SHP77 (cell line): ENCODE measurements around the gene NXPH1.

ENCODE experiments used
- DNase-seq, 2 experiments: peaks; one replicate each; lab custom pipeline; 2025; lab: John Stamatoyannopoulos, UW

The NXPH1 gene

DNA sequence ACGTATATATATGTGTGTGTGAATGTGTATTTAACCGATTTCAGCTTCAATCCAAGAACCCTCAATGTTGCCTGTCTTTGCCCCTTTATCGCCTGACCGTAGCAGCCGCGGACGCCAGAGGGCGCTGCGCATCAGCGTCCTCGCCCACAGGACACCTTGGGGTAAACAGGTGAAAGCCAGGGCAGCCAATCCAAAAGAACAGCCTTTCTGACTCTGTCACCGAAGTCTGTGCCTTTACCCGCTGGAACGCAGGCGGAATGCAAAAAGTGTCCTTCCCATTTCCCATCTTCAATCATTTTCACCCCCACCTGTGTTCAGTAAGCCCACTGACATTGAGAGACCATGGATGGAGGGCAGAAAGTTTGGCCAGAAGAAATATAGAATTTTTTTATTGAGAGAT is 3.6 kb downstream of the NXPH1 start:
- no peak for DNase-seq

DNA sequence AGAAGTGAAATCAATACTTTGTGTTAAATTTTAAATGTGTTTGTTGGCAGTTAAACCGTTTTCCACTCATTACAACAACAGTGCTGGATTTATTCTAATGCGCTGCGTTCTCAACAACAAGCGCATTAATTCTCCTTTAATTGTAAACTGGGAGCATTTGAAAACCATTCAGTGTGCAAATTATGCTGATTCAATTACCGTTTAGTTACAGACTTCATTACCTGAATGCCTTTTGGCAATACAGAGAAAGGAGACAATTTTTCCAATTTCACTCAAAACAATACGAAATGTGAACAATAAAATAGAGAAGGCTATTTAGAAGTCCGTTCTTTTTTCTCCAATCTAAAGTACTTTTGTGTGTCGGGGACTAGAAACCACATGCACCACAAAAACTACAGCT is 4.2 kb downstream of the NXPH1 start:
- DNase-seq: no peak

DNA sequence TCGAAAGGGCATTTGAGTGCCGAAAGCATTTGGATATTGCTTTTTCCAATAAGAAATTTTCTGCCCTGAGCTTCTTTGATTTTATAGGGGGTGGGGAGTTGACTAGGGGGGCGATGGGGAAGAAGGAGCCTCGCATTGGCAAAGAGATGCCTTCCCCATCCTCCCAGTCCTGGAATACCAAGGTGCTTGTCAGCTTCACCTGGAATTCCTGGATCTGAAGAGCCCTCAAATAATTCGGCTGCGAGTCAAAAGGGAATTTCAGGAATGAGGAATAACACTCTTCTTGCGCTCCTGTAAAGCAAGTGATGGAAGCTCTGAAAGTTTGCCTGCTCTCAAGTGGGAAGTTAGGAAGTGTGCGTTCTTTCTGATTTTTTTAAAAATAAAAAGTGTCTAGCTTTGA is 7.3 kb downstream of the NXPH1 start:
- no peak for DNase-seq

DNA sequence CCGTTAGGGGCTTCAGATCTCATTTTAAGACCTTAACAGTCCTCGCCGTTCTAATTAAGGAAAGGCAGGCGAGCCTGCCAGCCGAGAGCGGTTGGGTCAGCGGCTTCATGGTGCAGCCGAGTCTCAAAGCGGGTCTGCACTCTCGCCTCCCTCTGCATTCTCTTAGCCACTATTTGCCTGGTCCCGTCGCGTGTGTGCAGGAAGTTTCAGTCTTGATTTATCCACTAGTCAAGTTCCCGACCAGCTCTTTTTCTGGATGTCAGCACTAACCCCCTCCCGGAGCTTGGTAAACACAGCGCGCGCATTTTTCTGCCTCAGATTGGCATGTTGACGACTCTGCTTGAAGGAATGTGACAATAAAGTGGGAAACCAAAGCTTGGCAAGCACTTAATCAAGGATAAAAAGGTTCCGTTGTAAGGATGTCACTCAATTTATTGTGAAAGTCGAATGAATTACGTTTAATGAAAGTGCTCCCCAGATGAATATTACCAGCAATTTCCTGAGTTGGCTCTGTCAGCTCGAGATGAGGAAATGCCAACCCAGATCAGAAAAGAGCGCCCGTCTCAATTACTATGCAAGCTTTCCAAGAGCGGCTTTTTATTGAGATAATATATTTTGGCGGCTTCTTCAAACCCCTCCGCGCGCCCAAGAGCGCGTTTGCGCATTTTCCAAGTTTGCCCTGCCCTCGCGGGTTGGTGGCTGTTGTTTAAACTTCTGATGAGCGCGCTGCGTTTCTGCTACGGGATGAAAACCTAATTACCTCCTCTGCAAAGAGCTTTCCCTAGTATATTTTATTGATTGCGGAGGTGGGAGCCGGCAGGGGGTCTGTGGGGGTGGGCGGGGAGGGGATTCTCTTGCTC is 7.9 kb downstream of the NXPH1 start:
- no peak for DNase-seq

DNA sequence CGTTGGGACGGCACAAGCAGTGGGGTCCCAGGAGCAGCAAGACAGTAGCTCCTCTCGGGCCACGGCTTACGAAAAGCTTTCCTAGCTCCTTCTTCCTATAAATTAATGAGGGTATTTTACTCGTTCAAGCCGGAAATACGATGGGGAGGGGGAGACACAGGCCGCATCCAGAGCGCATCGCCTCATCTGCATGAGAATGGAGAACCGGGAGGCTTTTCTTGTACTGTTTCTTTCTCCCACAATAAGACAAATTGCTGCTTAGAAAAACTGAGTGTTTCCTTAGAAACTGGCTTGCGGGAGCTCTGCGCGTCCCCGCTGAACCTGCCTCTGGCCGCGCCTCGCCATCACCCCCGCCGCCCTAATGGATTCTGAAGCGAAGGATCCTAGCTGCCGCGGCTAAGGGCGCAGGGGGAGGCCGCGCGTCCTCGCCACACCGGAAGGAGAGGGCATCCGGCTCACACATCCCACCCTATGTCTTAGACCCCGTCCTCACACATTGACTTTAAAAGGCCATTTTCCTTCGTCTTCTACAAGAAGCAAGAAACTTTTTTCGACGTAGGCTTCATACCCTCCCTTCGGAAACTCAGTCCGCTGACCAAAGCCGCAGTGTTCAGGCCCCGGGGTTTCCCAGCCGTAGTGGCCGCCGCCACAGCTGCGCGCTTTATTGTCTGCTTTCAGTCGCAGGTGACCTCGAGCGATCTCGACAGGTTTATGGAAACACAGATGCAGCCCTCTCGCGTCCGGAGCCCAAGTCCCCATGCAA is 8.8 kb downstream of the NXPH1 start:
- DNase-seq: no peak

DNA sequence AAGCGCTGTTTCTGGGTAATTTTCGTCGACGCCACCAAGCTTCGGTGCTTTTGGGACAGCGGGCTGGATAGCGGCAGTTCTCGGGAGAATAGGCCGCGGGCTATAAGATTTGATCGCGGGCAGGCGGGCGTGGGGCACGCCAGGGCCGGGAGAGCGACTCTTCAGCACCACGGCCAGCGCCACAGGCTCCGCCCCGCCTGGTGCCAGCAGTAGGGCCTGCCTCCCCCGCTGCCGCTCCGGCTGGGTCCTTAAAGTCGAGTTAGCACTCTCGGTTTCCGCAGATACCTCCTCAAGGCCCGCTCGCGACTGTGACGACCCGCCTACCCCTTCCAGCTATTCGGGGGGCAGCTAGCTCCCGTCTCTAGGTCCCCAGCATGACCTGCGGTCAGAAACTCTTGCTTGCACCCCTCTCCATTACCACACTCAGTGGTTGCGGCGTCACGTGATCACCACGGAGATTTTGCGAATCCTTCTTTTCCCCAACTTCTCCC is 9.4 kb downstream of the NXPH1 start:
- DNase-seq: no peak

DNA sequence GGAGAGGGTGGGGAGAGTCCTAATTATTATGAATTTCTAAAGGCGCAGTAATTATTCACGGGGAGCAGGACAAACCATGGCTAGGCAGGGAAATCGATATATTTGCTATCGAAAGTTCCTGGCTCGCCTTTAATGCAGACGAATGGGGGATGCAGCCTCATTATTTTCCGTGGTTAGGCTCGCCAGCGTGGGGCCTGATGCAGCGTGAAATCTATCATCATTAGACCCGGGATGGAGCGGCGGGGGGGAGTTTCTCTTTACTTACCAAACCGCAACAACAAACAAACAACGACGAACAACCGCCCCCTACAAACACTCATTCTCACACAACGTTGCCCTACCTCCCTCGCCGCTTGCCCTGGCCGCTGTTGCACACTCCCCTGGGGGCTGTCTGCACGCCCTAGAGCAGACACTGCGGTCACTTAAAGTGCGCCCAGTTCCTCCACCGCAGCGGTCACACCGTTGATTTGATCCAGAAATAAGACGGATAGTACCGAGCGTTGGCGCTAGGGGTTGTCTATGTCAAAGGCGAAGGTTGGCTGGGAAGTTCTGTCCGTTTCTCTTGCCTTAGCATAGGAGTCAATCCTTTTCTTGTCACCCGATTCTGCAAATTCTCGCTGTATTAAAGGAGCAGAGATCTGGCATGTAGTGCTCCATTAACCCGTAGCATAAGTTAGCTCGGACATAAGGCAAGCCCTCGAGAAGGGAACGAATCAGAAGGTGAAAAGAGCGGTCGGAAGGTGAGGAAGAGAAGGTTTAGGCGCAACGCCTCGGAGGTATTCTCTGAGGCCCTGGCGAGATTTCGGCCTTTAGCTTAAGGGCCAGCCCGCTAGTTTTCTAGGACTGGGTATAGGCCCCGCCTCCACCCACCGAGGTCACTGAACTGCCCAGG is 10.4 kb downstream of the NXPH1 start:
- no peak for DNase-seq

DNA sequence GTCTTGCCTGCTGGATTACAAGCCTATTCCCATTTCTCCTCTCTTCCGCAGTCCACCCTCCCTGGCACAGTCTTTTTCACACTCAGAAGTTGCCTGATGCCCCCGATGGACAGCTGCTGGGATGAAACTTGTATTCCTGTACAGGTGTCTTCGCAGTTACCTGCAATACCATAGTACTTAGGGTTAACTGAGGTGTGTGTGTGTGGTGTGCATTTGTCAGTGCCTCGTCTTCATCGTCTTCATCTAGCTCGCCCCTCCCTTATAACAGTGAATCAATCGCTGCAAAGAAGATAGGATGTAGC is 11.0 kb downstream of the NXPH1 start:
- no peak for DNase-seq

DNA sequence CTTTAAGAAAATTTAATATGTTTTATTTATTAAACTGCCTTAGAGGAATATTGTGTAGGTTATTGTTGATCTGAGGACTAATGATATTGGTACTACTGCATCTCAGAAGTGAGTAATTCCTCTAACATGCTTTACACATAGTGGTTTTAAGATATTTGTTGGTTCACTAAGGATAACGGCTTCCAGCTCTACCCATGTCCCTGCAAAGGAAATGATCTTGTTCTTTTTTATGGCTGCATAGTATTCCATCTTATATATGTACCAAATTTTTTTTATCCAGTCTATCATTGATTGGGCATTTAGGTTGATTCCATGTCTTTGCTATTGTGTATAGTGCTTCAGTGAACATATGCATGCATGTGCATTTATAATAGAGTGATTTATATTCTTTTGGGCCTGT is 20.1 kb downstream of the NXPH1 start:
- no peak for DNase-seq

DNA sequence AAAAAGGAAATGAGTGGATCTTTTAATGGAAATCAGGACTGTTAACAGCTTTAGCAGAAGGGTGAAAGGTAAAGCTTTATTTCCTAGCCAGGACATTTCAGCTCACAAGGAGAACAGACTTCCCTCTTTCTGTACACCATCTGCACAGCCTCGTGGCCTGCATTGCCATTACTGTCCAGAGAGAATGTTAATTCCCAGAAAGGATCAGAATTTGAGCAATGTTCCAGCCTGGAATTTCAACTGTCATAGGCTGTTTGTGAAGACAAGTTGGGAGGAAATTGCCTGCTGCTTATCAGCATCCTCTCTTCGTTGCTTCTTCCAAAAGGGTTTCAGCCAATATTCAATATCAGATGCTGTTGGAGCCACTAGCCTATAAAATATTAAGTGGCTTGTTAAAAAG is 22.0 kb downstream of the NXPH1 start:
- no peak for DNase-seq

DNA sequence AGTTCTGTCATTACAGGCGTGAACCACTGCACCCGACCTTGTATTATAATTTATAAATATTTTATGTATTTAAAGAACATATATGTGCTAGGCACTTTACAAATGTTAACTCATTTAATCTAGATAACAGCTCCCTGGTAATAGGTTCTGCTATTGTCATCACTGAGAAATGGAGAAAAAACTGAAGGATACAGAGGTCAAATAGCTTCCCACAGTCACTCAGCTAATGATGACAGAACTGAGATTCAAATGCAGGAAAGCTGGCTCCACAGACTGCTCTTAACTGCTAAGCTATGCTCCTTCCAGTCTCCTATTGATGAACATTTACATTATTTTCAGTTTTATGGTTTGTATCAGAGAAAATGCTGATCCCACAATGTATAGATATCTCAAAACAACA is 28.9 kb downstream of the NXPH1 start:
- DNase-seq: no peak

DNA sequence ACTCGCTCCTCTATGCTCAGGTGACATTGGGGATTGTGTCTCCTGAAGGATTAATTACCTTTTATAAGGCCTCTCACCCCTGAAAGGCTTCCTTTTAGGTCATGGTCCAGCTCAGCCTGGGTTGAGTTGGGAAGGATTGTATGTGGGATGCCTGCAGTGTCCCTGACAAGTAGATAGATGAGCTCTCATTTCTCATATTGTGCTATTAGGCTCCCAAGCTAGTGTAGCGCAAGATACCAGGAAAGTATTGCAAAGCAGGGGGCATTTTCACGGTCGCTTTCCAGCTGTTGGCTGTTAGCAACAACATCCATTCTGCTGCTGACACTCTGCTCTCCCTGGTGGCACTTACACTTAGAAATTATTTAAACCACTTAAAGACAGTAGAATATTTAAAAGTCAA is 31.9 kb downstream of the NXPH1 start:
- DNase-seq: no peak

DNA sequence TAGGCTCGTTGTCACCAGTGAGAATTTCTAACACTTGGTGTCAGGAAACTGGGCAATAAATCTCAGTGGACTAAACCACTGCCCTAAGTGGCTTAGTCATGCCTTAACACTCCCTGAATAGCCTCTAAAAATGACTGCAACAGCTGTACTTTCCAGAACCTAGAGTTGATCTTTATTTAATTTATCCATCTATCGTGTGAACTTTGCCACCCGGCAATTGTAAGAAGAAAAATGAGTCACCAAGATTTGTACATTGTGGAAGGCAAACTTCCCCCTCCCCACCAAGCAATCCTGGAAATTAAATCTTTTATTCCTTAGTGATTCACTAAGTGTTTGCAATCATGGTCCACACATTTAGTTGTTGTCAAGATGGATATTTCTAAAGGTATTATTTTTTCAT is 47.1 kb downstream of the NXPH1 start:
- DNase-seq: peak; percentile 53 to 61

DNA sequence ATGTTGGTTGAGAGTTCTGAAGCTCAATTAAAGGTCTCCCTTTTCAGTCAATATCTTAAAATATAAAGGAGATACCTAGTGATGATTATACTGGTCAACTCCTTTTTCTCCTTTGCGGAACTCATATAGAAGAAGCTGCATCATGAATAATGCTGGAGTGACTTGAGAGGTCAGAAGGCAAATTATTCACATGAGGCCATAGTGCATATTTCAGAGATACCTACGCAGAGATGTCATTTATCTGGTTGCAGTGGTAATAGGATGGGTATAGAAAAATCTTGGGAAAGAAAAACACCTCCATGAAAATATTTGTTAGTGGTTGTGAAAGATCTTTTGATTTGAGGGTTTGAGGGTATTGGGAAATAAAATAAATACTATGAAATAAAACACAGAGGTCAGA is 47.7 kb downstream of the NXPH1 start:
- DNase-seq: no peak

DNA sequence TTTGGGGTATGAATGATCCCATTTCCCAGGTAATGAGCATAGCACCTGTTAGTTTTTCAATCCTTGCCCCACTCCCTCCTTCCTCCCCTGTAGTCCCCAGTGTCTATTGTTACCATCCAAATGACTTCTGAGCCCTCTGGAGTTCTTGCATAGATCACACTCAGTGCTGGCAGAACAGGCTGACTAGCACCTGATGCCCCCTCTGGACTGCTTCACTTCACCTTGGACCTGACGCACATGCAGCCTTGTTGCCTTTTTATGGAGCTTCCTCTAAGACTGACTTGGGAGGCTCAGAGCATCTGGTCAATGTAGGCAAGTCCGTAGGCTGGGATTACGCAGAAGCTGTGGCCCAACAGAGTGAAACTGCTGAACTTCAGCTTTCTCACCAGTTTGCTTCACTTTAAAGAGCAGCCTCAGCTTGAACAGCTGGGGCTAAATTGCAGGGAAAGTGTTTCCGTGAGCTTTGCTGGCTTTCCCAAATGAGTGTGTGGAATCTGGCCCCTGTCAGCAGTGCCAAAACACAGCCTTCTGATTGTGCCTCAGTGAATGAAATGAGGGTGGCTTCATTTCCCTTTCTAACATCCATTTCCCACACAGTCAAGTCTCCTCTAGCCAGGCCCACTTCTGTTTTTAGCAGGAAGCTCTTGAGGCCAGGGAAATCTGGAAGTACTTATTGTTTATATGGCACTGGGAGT is 48.5 kb downstream of the NXPH1 start:
- no peak for DNase-seq

DNA sequence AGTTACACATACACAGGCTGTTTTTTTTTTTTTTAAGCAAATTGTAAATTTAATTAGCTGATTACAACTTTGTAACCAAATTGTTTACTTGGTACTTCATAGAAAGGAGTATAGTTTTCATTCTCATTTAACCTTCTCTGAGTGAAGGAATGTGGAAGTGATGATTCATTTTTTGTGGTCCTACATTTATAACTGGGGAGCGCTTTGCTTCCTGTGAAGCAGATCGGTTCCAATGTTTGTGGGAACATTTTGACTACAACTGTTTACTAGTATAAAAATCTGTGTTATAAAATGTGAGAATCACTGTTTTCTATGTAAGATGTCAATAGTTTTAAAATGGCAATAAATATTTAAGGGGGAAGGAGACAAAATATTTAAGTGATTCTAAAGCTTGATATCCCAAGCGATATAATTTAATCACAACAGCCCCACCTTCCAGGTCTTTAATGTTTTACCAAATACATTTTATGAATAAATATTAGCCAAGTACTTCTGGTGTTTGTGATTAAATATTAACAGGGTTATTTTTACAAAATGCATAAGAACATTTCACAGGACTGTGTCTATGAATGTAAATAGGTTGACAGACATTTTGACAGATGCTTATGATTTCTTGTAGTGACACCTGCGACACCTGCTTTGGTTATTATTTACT is 57.1 kb downstream of the NXPH1 start:
- no peak for DNase-seq

DNA sequence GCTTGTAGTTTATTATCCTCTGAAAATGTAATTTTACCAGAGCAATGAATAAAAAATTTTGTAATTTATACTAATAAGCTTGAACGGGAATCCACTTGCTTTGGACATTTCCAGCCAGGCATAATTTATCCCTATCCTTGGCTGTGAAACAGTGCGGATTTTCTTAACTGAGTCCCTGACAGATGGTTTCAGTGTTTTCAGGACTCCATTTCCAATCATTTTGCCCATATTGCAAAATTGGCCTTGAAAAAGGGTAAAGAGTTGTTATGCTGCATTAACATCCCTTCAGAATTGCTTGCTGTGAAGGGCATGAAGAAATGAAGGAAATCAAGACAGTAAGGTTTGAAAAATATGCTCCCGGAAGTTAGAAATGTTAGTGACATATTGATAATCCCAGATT is 57.7 kb downstream of the NXPH1 start:
- no peak for DNase-seq

DNA sequence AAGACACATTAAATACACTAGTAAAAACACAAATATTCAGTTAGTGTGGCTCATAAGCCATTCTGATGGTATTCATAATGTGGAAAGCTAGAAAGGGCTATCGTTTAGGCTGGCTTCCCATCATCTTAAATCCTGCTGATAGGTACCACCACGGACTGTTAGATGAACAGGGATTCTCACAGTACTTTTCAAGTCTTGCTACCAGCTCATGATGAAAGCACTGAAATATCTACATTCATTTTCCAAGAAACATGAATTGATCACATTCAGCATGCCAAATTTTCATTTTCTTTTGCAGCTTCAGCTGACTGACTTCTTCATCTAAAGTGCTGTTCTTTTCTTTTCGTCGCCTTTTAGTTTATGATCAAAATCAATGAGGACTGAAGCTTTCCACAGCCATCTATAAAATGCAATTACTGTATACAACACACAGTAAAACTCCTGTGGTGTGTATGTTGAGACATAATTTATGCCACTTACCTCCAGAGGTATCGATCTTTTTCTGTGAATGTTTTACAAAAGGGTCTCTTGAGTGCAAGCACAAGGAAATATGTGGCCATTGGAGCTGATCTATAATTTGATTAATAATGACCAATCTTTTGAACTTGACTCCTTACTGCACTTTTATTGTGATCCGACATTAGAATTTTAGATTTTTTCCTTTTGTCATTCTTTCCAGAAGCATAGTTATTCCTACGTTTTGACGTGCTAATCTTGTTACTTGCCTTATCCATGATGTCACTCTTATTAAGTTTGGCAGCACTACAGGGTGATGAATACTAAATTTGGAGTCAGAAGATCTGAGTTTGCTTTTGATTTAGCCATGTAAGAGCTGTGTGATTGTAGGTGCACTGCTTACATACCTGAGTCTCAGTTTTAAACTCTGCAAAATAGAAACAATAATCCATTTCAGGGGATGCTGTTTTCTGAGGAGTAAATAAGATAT is 58.4 kb downstream of the NXPH1 start:
- DNase-seq: no peak

DNA sequence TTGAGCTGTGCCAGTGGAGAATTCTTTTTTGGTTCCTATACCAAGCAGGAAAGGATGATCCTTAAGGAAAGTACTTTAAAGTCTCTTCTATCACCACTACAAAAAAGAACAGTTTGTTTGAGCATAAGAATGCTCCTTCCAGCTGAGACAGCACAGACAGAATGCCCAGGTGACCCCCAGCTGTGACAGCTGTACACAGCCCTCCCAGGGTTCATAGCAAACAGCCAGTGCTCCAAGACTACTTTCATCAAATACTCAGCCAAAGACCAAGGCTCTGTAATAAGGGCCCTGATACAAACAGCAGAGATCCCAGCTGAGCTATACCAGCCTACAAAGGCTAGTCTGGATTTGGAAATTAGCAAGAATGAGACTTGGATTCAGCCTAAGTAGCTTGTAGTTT is 65.7 kb downstream of the NXPH1 start:
- no peak for DNase-seq

DNA sequence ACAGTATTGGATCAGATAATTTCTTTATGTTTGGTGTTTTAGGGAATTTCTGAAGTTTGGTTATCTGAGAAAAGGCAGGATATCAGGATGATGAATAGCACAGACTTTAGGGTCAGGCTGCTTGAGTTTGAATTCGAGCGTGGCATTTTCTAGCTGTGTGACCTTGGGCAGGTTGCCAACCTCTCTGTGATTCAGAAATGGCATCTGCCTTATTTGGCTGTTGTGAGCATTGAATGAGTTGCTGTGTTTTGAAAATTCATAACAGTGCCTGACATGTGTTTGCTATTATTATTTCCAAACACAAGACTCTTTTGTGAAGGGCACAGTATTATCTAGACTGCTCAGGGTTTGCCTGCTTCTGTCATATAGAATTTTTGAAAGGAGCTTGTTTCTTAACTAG is 66.9 kb downstream of the NXPH1 start:
- DNase-seq: peak in 1 of 2 experiments; percentile 23
